Vagina (tissue), 2 donors: ENCODE measurements around the gene UBR3.

ENCODE experiments used
- POLR2A ChIP-seq, 2 donors: fragments of 450-650 bp; IDR thresholded peaks; one replicate each; pipeline ENCODE4 v1.6.1; 2017; ENCODE audit warnings: antibody characterized with exemption in 2 of 2, mild to moderate bottlenecking in 2 of 2, moderate library complexity in 2 of 2
- POLR2AphosphoS5 ChIP-seq, 2 donors: sonication (generic); formaldehyde crosslinking; IDR thresholded peaks; one replicate each; pipeline ENCODE4 v1.9.0; 2017; ENCODE audit warnings: antibody characterized with exemption in 2 of 2, mild to moderate bottlenecking in 2 of 2, low read depth in 1 of 2; ENCODE audit not compliant: insufficient read depth in 1 of 2
- TF ChIP-seq, protein P1 (sequence below), 3 experiments: fragments of 450-650 bp in 2 of 3; fragments of 200-600 bp in 1 of 3; sonication (generic) in 1 of 3; IDR thresholded peaks; one replicate each; pipeline ENCODE4 v1.5.1; 2017 to 2019; ENCODE audit warnings: antibody characterized with exemption in 3 of 3, mild to moderate bottlenecking in 2 of 3, moderate library complexity in 2 of 3

- TF ChIP-seq, protein P1, sequence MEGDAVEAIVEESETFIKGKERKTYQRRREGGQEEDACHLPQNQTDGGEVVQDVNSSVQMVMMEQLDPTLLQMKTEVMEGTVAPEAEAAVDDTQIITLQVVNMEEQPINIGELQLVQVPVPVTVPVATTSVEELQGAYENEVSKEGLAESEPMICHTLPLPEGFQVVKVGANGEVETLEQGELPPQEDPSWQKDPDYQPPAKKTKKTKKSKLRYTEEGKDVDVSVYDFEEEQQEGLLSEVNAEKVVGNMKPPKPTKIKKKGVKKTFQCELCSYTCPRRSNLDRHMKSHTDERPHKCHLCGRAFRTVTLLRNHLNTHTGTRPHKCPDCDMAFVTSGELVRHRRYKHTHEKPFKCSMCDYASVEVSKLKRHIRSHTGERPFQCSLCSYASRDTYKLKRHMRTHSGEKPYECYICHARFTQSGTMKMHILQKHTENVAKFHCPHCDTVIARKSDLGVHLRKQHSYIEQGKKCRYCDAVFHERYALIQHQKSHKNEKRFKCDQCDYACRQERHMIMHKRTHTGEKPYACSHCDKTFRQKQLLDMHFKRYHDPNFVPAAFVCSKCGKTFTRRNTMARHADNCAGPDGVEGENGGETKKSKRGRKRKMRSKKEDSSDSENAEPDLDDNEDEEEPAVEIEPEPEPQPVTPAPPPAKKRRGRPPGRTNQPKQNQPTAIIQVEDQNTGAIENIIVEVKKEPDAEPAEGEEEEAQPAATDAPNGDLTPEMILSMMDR (IDR thresholded peaks at IDR 0.05), result no peak
- TF ChIP-seq POLR2AphosphoS5 (IDR thresholded peaks at IDR 0.05; ENCODE audit: insufficient read depth in 1 of 2, low read depth in 1 of 2) (no peak), POLR2A (IDR thresholded peaks at IDR 0.05) (no peak)
Observed at GRCh38 chr2:170002096-170002495, 174.8 kb downstream of the UBR3 start.
